GM18873 (cell line): ENCODE measurements around the gene ZCCHC7.
A peak's percentile ranks its signal among the peaks of the same experiment; 100 is the strongest.
"Not testable (repeated sequence)": the region's sequence is repeated elsewhere in the genome, so short reads cannot be mapped to it uniquely, and the experiment has no call there.

Experiments used
- ATAC-seq: cut with Tn5 transposase; IDR thresholded peaks from one replicate; pipeline ENCODE4 v1.9.1; 2021; ENCODE audit warnings: mild to moderate bottlenecking, moderate library complexity, moderate number of reproducible peaks; ENCODE audit not compliant: unreplicated experiment, low FRiP score

The ZCCHC7 gene

DNA sequence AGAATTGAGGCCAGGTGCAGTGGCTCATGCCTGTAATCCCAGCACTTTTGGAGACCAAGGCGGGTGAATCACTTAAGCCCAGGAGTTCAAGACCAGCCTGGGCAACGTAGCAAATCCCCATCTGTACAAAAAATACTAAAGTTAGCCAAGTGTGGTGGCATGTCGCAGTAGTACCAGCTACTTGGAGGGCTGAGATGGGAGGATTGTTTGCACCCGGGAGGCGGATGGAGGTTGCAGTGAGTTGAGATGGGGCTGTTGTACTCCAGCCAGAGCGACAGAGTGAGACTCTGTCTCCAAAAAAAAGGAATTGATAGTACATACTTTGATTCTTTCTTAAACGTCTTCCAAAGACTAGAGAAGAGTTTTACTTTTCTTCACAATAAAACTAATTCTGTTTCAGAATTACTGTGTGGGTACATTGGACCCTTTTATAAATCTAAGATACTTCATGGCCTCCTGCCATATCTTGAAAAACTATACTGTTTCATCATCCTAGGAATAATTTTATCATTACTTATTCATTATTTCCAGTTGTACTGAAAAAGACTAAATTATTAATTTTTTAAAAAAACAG lies 170.1 kb downstream of the ZCCHC7 start:
- ATAC-seq: no peak

- no peak for ATAC-seq
These were observed 170.6 kb downstream of the ZCCHC7 start for GRCh38 chr9:37290940-37291485.

GRCh38 chr9:37291612-37292238 lies 171.4 kb downstream of the ZCCHC7 start:
- not testable (repeated sequence) for ATAC-seq

DNA sequence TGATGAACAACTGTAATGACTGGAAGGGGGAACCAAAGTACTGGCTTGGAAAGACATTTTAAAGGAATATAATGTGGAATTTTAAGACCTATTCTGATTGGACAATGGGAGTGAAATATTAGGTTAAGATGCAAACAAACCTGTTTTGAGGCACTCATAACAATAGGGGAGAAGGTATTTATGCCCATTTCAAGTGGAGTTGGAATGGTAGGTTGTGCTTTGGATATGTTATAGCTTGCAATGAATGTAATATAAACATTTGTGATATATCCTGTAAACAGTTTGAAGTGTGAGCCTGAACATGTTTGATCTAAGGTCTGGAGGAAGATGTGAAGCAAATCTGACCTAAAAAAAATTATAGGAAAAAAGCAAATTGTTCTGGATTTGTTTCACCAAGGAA lies 172.5 kb downstream of the ZCCHC7 start:
- ATAC-seq: no peak

DNA sequence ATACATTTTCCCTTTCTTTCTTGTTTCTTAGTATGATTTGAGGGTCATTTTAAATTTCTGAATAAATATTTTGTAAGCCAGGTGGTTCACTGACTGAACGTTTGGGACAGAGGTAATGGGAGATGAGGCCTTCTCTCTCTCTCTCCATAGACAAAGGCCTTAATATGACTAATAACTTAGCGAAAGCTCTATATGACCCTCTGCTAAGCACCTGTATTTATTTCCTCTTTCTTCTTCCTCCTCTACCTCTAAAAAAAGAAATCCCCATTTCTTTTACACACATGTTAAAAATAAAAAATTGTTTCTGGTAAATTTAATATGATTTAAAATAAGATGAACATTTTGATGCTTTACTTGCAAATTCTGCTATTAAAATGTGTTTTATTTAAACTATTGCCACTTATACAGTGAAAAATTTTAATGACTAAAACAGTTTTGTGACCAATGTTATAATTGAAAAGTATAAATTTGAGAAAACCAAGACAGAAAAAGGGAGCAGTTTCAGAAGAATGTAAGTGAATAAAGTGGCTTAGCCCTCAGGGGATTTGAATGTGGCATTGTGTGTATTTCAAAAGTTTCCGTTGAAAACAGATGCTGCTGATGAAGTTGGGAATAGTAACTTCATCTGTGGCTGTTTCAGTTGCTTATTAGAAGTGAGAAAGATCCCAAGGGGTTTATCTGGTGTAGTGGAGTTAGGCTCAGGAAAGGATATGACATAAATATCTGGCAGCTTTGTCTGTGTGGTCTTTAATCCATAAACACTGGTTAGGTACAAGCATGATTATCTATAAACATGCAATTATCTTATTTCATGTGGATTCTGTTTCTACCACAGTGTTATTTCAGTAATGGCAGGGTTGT lies 173.5 kb downstream of the ZCCHC7 start:
- peak; percentile 39 for ATAC-seq

- no peak for ATAC-seq
These were observed 174.8 kb downstream of the ZCCHC7 start for GRCh38 chr9:37295178-37295577.

GRCh38 chr9:37295796-37296195 lies 175.4 kb downstream of the ZCCHC7 start:
- ATAC-seq: no peak

- no peak for ATAC-seq
These were observed 177.2 kb downstream of the ZCCHC7 start for GRCh38 chr9:37297592-37297991.

DNA sequence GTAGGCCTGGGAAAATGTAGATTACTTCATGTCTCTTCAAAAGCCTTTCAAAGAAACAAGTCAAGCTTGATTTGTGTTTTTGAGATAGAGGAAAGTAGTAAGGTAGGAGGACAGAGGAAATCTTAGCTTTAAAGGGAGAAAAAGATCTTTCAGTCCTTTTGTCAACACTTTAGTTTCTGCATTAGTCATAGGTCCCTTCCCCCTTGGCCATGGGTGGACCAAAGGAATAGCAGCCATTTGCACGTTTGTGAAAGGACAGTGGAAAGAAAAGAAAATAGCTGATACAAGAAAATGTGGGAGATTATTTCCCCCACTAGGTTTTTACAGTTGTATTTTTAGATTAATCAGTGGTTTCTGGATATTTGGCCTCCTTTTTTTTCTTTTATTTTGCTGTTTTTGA lies 180.2 kb downstream of the ZCCHC7 start:
- ATAC-seq: no peak

DNA sequence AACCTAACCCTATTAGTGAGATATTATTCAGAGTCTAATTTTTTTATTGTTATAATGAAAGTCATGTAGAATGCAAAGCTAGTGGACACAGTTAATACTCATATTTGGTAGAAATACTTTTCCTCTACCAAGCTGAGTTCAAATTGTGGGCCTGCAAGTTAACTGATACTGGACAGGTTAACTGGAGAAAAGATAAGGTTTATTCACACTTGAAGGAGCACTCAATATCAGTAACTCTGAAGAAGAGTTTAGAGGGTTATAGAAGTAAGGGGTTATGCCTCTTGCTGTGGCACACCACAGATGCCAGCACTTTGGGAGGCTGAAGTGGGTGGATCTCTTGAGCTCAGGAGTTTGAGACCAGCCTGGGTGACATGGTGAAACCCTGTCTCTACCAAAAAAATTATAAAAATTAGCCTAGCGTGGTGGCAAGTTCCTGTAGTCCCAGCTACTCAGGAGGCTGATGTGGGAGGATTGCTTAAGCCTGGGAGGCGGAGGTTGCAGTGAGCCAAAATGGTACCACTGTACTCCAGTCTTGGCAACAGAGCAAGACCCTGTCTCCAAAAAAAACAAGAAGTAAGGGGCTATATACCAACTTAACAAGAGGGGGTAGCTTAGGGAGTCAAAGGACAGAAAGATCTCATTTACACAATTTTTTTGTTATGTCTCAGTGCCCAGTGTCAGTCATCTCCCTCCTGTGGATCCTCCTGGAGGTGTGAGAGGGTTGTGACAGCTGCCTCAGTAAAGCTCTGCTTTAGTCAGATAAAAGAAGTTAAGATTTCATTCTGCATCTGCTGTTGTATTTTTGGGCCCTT lies 180.9 kb downstream of the ZCCHC7 start:
- ATAC-seq: no peak

DNA sequence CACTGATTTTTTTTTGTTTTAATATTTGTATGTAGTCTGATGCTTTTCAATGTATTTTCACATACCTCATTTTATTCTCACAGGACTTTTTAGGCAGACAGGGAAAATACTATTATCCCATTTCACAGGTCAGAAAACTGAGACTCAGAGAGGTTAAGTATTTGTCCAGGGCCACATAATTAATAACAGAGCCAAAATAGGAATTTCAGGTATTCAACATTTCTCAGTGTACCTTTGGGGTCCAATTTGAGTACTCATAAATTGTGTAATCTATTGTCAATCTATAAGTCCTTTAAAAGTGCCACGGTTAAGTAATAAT lies 181.4 kb downstream of the ZCCHC7 start:
- ATAC-seq: no peak

DNA sequence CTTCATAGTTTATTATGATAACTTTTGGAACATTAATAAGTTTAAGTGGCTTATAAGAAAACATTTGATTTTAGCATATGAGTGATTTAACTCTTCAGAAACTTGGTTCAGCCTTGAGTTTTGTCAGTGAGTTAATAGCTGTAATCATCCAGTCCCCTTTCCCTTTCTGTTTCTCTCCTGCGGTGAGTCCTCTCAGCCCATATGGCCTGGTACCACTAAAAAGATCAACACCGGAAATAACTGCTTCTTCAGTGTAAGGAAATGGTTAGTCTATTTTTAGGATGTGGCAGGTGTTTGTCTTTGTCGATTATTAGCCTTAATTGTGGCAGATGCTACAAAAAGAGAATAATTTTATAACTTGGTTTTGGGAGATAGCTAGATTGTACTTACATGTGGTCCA lies 181.9 kb downstream of the ZCCHC7 start:
- peak; percentile 77 for ATAC-seq

DNA sequence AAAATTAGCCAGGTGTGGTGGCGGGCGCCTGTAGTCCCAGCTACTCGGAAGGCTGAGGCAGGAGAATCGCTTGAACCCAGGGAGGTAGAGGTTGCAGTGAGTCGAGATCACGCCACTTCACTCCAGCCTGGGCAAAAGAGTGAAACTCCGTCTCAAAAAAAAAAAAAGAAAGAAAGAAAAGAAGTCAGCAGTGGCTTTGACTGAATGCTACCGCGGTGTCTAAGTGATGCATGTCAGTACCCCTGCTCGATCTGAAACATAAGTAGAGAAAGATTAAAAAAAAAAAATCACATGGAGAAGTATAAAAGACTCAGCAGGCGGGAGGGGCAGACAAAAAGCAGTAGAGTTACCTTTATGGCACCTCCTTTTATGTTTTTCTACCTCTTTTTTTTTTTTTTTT lies 182.9 kb downstream of the ZCCHC7 start:
- ATAC-seq: not testable (repeated sequence)

- ATAC-seq: no peak
These were observed 188.8 kb downstream of the ZCCHC7 start for GRCh38 chr9:37309136-37309535.

- no peak for ATAC-seq
These were observed 191.7 kb downstream of the ZCCHC7 start for GRCh38 chr9:37311938-37312708.

- ATAC-seq: peak; percentile 49
These were observed 203.9 kb downstream of the ZCCHC7 start for GRCh38 chr9:37324261-37324683.

- no peak for ATAC-seq
These were observed 204.5 kb downstream of the ZCCHC7 start for GRCh38 chr9:37324691-37325490.

DNA sequence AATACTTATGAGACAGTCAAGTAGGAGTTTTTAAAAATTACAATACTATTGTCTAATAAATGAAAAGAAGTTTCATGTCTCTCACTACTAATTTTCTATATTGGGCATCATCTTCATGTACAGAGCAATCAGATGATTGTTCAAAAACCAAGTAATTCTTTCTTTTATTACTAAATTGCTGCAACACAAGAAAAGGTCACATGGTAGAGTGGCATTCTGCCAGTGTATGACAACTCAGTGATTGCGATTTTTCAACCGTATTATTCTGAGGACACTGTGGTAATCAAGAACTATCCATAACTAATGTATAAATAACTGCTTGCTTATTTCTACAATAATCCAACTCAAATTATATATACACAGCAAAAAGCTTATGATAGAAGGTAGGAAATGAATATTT lies 205.4 kb downstream of the ZCCHC7 start:
- ATAC-seq: no peak

- no peak for ATAC-seq
These were observed 207.2 kb downstream of the ZCCHC7 start for GRCh38 chr9:37327553-37327952.
